ENCODE measurements around the gene RFX2.

DNA sequence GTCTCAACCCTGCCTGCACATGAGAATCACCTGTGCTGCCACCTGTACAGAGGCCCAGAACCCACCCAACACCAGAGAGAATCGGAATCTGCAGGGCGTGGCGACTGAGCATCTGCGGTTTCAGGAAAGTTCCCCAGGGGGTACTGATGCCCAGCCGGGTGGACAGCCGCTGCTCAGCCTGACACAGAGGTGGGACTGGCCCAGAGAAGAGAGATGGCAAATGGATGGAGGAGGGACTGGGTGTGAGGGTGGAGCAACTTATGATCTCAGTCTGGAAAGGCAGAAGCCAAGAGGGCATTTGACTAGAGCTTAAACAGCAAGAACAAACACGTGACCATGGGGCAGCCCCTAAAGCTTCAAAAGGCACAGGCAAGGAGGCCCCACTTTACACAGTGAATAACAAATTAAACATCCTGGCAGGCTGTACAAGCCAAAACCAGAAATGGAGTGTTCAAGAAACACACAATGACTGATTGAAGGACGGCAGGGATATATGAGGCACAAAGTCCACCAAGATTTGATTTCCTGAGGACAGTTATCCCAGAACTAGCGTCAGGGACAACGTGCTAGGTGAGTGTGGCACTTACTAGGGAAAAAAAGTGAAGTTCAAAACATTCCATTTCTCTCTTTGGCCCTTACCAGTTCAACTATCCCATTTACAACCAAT is 135.4 kb downstream of the RFX2 start:
- TF ChIP-seq, protein P1, sequence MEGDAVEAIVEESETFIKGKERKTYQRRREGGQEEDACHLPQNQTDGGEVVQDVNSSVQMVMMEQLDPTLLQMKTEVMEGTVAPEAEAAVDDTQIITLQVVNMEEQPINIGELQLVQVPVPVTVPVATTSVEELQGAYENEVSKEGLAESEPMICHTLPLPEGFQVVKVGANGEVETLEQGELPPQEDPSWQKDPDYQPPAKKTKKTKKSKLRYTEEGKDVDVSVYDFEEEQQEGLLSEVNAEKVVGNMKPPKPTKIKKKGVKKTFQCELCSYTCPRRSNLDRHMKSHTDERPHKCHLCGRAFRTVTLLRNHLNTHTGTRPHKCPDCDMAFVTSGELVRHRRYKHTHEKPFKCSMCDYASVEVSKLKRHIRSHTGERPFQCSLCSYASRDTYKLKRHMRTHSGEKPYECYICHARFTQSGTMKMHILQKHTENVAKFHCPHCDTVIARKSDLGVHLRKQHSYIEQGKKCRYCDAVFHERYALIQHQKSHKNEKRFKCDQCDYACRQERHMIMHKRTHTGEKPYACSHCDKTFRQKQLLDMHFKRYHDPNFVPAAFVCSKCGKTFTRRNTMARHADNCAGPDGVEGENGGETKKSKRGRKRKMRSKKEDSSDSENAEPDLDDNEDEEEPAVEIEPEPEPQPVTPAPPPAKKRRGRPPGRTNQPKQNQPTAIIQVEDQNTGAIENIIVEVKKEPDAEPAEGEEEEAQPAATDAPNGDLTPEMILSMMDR (IDR thresholded peaks at IDR 0.05) = no peak
- TF ChIP-seq POLR2A (IDR thresholded peaks at IDR 0.05) = no peak
